ENCODE results near the gene RNF126.

Gene RNF126

DNA sequence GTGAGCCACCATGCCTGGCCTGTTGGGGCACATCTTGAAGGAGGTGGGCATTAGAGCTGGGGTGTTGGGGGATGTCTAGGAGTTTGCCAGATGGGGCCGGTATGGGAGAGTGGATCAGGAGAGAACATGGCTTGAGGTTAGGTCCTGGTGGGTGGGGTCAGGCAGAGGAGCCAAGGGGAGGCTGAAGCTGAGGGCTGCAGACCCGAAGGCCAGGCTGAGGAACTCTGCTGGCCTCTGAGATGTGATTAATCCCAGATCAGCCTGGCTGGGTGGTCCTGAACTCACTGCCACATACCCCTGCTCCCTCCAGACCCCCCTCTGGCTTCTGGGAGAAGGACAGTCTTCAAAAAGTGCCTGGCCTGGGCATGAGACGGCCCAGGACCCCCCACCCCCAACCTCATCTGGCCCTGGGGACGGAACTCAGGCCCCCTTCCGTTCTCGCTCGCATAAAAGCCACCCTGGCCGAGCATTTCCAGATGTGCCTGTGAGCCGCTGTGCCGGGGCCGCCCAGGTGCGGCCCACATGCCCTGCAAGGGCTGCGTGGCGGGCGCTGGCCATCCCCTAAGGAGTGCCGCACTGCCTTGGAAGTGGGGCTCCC, 15.9 kb upstream of the RNF126 start:
- Histone ChIP-seq H3K27ac (peak overlapping the region; percentile 94 to 98), H3K4me3 (peak overlapping the region; percentile 88)
- TF ChIP-seq, protein P1, sequence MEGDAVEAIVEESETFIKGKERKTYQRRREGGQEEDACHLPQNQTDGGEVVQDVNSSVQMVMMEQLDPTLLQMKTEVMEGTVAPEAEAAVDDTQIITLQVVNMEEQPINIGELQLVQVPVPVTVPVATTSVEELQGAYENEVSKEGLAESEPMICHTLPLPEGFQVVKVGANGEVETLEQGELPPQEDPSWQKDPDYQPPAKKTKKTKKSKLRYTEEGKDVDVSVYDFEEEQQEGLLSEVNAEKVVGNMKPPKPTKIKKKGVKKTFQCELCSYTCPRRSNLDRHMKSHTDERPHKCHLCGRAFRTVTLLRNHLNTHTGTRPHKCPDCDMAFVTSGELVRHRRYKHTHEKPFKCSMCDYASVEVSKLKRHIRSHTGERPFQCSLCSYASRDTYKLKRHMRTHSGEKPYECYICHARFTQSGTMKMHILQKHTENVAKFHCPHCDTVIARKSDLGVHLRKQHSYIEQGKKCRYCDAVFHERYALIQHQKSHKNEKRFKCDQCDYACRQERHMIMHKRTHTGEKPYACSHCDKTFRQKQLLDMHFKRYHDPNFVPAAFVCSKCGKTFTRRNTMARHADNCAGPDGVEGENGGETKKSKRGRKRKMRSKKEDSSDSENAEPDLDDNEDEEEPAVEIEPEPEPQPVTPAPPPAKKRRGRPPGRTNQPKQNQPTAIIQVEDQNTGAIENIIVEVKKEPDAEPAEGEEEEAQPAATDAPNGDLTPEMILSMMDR (IDR thresholded peaks at IDR 0.05), result no peak
- no peak for DNase-seq (ENCODE audit: low spot score)

DNA sequence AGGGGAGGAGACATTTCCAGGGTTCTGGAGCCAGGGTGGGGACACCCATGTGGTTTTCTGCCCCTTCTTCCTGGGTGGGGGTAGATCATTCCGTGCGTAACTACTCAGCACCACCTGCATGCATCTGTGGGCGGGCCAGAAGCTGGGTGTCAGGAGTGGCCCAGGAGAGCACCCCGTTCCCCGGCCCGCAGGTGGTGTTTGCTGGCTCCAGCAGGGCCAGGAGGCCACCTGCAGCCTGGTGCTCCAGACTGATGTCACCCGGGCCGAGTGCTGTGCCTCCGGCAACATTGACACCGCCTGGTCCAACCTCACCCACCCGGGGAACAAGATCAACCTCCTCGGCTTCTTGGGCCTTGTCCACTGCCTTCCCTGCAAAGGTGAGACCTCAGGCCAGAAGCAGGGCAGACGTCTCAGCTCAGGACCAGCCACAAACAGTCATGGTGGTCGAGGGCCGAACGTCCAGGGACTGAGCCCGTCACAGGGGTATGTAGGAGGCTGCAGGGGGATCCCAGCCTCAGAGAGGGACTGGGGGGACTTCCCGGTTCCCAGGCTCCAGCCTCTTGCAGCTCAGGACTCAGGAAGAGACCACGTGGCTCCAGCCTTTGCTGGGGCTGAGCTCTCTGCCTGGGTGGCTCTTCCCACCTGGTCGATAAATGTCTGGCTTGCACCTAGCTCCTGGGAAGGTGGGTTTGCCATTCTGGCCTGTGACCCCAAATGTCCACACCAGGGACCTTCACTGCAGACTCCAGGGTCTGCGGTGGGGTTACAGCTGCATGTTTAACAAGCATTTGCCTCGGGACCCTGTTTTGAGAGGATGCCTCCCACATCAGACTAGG, 14.8 kb upstream of the RNF126 start:
- TF ChIP-seq, protein P1 (IDR thresholded peaks at IDR 0.05), result no peak
- Histone ChIP-seq H3K4me3 (peak overlapping the region; percentile 86), H3K27ac (peak overlapping the region; percentile 93 to 94)
- no peak for DNase-seq (ENCODE audit: low spot score)

DNA sequence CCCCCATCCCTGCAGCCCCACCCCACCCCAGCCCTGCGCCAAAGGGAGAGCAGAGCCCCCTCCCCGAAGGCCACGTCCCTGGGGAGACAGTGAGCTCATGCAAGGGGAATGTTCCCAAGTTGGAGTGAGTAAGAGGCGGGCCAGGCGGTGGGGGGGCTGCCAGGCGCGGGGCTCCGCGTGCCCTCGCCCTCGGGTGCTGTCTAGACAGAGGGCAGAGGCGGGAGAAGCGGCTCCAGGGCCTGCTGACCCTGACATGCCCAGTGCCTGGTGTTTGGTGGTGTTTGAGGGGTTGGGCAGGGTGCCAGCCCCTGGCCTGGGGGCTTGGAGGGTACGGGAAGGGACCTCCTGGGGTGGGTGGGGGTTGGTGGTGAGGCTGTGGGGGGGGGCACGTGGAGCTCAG, 14.2 kb upstream of the RNF126 start:
- DNase-seq (ENCODE audit: low spot score), result peak; percentile 96
- TF ChIP-seq, protein P1 (IDR thresholded peaks at IDR 0.05), result no peak
- peak overlapping the region; percentile 93 to 94 for H3K27ac ChIP-seq
- peak overlapping the region; percentile 86 for H3K4me3 ChIP-seq

DNA sequence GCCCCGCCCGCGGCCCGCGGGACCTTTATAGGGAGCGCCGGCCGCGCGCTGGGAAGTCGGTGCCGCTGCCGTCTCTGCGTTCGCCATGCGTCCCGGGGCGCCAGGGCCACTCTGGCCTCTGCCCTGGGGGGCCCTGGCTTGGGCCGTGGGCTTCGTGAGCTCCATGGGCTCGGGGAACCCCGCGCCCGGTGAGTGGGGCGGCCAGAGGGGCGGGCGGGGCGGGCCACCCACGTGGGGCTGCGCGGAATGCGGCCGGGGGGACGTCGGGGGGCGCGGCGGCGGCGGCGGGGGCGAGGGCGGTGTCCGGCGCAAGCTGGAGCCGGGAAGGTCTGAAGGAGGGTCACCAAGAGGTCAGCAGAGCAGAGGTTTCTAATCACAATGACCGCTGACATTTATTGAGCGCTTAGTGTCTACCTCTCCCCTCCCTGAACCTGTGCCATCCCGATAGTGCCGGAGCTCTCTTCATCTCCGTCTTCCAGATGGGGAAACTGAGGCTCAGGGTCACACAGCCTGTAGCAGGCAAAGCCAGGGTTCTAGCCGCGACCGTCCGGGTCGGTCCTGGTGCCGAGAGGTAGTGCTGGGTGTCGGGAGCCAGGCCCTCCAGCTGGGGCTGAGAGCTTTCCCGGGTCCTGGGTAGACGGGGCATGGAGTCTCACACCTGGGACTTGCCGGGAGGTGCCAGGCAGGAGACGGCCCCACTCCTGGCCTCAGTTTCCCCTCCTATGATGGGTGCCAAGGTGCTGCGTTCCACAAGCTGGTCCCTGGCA, 13.5 kb upstream of the RNF126 start, which contains the start of gene FSTL3:
Gene FSTL3, plus strand, starts transcription at position 54 of the 767 bp plus-strand sequence. Its CDS starts 32 bp downstream, at position 86.
- Histone ChIP-seq H3K27ac (peak within 1 kb of the TSS; percentile 93 to 94), H3K4me3 (peak within 1 kb of the TSS; percentile 86)
- no peak for DNase-seq (ENCODE audit: low spot score)
- TF ChIP-seq, protein P1 (IDR thresholded peaks at IDR 0.05), result no peak

DNA sequence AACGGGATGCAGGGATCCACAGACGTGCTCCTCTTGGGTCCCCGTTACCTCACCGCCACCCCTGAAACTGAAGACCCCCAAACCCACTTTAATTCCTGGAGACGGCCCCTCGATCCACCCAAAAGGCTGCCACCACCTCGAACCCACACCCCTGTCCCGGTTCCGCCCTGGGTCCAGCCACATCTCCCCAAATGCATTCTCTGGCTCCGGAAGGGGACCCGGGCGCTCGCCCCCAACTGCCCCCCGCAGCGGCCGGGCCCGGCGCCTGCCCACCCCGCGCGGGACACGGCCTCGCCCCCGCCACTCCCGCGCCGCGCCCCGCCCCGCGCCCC, 13.0 kb upstream of the RNF126 start:
- TF ChIP-seq, protein P1 (IDR thresholded peaks at IDR 0.05), result no peak
- DNase-seq (ENCODE audit: low spot score), result no peak
- Histone ChIP-seq H3K27ac (peak overlapping the region; percentile 93 to 94), H3K4me3 (peak overlapping the region; percentile 86)

DNA sequence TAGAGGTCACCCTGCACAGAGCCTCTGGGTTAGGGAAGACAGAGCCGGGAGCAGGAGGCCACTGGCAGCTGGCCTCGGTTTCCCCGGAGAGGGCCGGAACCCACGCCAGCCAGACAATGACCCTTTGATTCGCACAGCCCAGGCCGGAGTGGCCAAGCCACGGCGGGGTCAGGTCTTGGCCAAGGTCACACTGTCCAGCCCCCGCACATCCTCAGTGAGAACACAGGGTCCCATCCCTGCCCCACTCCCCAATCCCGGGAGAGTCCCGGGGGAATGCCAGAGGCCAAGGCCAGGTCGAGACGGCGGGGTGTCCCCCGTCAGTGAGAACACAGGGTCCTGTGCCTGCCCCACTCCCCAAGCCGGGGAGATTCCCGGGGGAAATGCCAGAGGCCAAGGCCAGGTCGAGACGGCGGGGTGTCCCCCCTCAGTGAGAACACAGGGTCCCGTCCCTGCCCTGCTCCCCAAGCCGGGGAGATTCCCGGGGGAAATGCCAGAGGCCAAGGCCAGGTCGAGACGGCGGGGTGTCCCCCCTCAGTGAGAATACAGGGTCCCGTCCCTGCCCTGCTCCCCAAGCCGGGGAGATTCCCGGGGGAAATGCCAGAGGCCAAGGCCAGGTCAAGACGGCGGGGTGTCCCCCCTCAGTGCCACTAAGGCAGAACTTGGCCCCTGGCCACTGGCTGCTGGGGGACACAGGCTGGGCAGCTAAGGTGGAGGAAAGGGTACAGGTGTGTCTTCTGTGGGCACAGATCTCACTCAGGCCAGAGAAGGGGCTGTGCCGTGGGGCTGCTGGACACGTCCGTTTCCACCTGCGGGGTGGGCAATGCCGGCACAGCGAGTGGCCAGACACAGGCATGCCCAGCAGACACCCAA, 11.5 kb upstream of the RNF126 start:
- TF ChIP-seq, protein P1 (IDR thresholded peaks at IDR 0.05), result no peak
- peak overlapping the region in 1 of 2 donors; percentile 93 for H3K27ac ChIP-seq
- no peak for DNase-seq (ENCODE audit: low spot score)
- no peak overlapping the region for H3K4me3 ChIP-seq
